ENCODE data around the gene IL34.

The IL34 gene

GRCh38 chr16:70674221-70675014 lies 28.1 kb downstream of the IL34 start:
- TF ChIP-seq EZH2 (IDR thresholded peaks at IDR 0.05; ENCODE audit: borderline replicate concordance, low read length), result no peak
- TF ChIP-seq CTCF (IDR thresholded peaks at IDR 0.05; ENCODE audit: low read length), result no peak
- Histone ChIP-seq H3K9ac (ENCODE audit: low read length) (no peak overlapping the region), H3K9me2 (ENCODE audit: low read depth, low read length) (no peaks in the 10 kb centered on the region), H3K79me2 (ENCODE audit: insufficient read depth, low read length) (no peaks in the 10 kb centered on the region), H3K27me3 (ENCODE audit: insufficient read depth, low read length) (no peaks in the 10 kb centered on the region), H3K27ac (ENCODE audit: low read depth, low read length, poor library complexity, severe bottlenecking) (no peak overlapping the region), H2AFZ (ENCODE audit: low read length) (no peak overlapping the region), H3K9me3 (ENCODE audit: low read length) (no peaks in the 10 kb centered on the region), H3K4me3 (ENCODE audit: low read depth, low read length, poor library complexity, severe bottlenecking) (no peak overlapping the region), H3K36me3 (ENCODE audit: insufficient read depth, low read length) (no peaks in the 10 kb centered on the region), H4K20me1 (ENCODE audit: insufficient read depth, low read length) (no peaks in the 10 kb centered on the region), H3K4me1 (ENCODE audit: insufficient read depth, low read length, severe bottlenecking) (no peaks in the 10 kb centered on the region), H3F3A (ENCODE audit: insufficient read depth, low read length) (no peaks in the 10 kb centered on the region), H3K4me2 (ENCODE audit: low read length) (no peak overlapping the region)

- TF ChIP-seq CTCF (IDR thresholded peaks at IDR 0.05; ENCODE audit: low read length) (no peak), EZH2 (IDR thresholded peaks at IDR 0.05; ENCODE audit: borderline replicate concordance, low read length) (no peak)
- no peak overlapping the region for H3K4me2 ChIP-seq (ENCODE audit: low read length)
- peaks cover 5% of the 10 kb centered on the region for H3K4me1 ChIP-seq (ENCODE audit: insufficient read depth, low read length, severe bottlenecking)
- H3K9me3 ChIP-seq (ENCODE audit: low read length), result no peaks in the 10 kb centered on the region
- H4K20me1 ChIP-seq (ENCODE audit: insufficient read depth, low read length), result no peaks in the 10 kb centered on the region
- no peaks in the 10 kb centered on the region for H3K36me3 ChIP-seq (ENCODE audit: insufficient read depth, low read length)
- no peaks in the 10 kb centered on the region for H3K79me2 ChIP-seq (ENCODE audit: insufficient read depth, low read length)
- no peak overlapping the region for H3K9ac ChIP-seq (ENCODE audit: low read length)
- no peaks in the 10 kb centered on the region for H3F3A ChIP-seq (ENCODE audit: insufficient read depth, low read length)
- H3K9me2 ChIP-seq (ENCODE audit: low read depth, low read length), result no peaks in the 10 kb centered on the region
- H2AFZ ChIP-seq (ENCODE audit: low read length), result no peak overlapping the region
- no peak overlapping the region for H3K4me3 ChIP-seq (ENCODE audit: low read depth, low read length, poor library complexity, severe bottlenecking)
- no peaks in the 10 kb centered on the region for H3K27me3 ChIP-seq (ENCODE audit: insufficient read depth, low read length)
- H3K27ac ChIP-seq (ENCODE audit: low read depth, low read length, poor library complexity, severe bottlenecking), result no peak overlapping the region
Observed at GRCh38 chr16:70675851-70676513, 29.6 kb downstream of the IL34 start.

- Histone ChIP-seq H3K9me2 (ENCODE audit: low read depth, low read length) (no peaks in the 10 kb centered on the region), H3K9me3 (ENCODE audit: low read length) (no peaks in the 10 kb centered on the region), H3K4me3 (ENCODE audit: low read depth, low read length, poor library complexity, severe bottlenecking) (no peak overlapping the region), H3K27me3 (ENCODE audit: insufficient read depth, low read length) (no peaks in the 10 kb centered on the region), H3K36me3 (ENCODE audit: insufficient read depth, low read length) (no peaks in the 10 kb centered on the region), H3F3A (ENCODE audit: insufficient read depth, low read length) (no peaks in the 10 kb centered on the region), H3K4me2 (ENCODE audit: low read length) (no peak overlapping the region), H3K79me2 (ENCODE audit: insufficient read depth, low read length) (no peaks in the 10 kb centered on the region), H2AFZ (ENCODE audit: low read length) (no peak overlapping the region), H3K4me1 (ENCODE audit: insufficient read depth, low read length, severe bottlenecking) (peaks cover 5% of the 10 kb centered on the region), H3K9ac (ENCODE audit: low read length) (no peak overlapping the region), H4K20me1 (ENCODE audit: insufficient read depth, low read length) (no peaks in the 10 kb centered on the region), H3K27ac (ENCODE audit: low read depth, low read length, poor library complexity, severe bottlenecking) (no peak overlapping the region)
- no peak for TF ChIP-seq CTCF (IDR thresholded peaks at IDR 0.05; ENCODE audit: low read length)
- TF ChIP-seq EZH2 (IDR thresholded peaks at IDR 0.05; ENCODE audit: borderline replicate concordance, low read length), result no peak
Observed at GRCh38 chr16:70676675-70677498, 30.5 kb downstream of the IL34 start.

All from OCI-LY1 (cell line).